ENCODE data around the gene PARK7.
"Not testable (repeated sequence)": the region's sequence is repeated elsewhere in the genome, so short reads cannot be mapped to it uniquely, and the experiment has no call there.

Gene PARK7

DNA sequence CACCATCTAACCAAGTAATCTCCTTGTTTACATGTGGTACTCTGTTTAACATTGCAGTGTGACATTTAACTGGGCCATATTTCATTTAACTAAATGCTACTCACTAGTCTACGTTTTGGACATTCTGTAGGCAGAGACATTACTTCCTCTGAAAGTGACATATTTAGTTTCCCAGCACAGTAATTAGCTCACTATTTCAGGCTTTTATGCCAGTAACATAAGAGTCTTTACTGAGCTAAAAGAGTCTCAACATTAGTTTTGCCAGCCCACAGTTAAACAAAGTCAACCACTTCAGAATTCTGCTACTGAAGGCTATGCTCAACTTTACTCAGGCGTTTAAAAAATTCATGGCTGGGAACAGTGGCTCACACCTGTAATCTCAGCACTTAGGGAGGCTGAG, 18.3 kb upstream of the PARK7 start:
- DNase-seq (ENCODE audit: low read depth), result no peak

DNA sequence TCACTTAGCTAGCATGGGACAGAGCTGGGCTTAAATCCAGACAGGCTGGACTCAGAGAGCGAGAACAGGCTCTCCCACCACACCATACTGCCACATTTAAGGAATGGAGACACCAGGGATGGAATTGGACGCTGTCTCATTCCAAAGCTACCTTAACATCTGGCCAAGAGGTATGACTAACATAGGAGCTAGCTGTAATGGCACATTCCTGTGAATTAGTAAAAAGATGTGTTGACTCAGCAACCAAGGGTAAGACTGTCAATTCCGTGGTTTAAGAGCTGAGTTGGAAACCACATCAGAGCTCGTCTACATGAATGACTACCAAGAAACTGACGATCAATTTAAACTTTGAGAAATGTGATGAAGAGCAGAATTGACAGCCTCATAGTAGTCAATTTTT, 12.6 kb upstream of the PARK7 start:
- DNase-seq (ENCODE audit: low read depth), result peak; percentile 81

DNA sequence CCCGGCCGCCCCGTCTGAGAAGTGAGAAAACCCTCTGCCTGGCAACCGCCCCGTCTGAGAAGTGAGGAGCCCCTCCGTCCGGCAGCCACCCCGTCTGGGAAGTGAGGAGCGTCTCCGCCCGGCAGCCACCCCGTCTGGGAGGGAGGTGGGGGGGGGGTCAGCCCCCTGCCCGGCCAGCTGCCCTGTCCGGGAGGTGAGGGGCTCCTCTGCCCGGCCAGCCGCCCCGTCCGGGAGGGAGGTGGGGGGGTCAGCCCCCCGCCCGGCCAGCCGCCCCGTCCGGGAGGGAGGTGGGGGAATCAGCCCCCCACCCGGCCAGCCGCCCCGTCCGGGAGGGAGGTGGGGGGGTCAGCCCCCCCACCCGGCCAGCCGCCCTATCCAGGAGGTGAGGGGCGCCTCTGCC, 8.7 kb upstream of the PARK7 start:
- DNase-seq (ENCODE audit: low read depth), result not testable (repeated sequence)

DNA sequence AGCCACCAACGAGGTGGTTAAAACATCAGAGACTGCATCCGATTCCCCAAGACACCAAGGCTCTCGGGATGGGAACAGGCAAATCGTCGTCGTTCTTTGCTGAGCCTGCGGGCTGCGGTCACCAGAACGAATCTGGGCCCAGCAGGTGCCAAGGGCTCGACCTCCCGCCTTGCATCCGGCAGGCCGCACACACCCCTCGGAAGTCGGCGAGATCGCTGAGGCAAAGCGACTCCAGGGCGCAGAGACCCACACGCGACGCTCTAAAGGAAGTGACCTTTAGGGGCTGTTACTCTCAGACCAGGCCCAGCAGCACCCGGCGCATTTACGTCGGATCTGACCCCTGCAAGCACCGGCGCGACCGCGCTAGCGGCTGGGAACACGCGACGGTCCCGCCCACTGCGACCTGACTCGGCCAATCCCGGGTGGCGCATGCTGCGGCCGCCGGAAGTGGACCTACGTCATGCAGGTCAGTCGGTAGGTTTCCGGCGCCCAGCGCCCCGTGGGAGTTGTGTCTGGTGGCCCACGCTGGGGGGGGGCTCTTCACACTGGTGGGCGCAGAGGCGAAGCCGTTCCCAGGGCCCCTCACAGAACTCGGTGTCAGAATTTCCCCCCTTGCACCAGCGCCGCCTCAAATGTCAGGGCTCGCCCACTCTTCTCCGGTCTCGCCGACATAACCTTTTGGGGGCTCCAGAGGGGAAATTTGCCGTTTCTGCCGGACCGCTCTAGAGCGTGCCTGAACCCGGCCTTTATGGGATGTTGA, 7.5 kb upstream of the PARK7 start:
- DNase-seq (ENCODE audit: low read depth), result peak; percentile 75

DNA sequence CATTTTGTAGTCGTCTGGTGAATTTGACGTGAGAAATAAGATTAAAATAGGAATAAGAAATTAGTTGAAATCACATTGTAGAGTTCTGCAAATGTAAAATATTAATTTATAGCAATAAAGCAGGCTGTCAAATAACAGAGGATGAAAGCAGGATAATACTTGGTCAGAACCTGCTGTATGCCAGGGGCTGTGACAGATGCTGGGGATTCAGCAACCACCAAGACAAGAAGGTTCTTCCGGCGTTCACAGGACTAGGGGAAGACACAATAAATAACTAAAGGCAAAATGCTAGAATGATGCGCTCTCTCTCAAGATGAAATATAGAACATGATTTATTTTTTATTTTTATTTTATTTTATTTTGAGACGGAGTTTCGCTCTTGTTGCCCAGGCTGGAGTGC, 6.8 kb upstream of the PARK7 start:
- DNase-seq (ENCODE audit: low read depth), result no peak

DNA sequence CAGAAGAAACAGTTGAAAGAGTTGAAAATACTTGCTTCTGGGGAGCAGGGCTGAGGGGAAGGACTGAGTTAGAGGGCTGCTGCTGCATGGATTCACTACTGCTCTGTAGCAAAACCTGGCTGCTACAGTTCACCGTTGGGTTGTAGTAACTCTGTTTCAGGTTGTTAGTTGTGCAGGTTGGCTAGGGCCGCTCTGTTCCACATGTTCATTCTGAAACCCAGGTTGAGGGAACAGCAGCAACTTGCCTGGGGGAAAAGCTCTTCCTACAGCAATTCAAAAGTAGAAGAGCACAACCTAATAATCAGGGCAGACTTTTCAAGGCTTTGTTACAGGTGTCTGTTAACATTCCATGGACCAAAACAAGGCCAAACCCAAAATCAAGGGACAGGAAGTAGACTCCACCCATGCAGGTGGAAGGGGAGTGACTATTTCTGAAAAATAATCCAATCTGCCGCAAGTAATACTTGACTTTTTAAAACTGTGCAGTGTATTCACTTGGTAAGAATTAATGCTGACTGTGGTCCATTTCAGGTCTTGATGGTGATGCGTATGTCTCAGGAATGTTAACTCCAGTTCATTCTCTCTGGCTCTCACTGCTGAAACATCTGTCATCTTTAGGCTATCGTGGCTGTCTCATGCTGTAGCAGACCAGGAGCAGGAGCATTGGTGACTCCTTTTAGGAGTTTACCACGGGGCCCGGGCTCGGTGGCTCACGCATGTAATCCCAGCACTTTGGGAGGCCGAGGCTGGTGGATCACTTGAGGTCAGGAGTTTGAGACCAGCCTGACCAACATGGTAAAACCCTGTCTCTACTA, 5.1 kb upstream of the PARK7 start:
- DNase-seq (ENCODE audit: low read depth), result peak; percentile 83

DNA sequence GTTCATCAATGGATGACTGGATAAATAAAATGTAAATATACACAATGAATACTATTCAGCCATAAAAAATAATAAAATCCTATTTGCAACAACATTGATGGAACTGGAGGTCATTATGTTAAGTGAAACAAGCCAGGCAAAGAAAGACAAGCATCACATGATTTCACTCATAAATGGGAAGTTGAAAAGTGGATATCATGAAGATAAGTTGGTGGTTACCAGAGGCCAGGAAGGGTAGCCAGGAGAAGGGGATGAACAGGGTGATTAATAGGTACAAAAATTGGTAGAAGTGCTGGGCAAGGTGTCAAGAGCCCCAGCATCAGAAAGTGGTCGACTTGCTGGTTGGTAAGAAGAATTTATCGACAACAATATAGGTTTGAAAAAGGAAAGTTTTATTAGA, 1.3 kb upstream of the PARK7 start:
- no peak for DNase-seq (ENCODE audit: low read depth)

DNA sequence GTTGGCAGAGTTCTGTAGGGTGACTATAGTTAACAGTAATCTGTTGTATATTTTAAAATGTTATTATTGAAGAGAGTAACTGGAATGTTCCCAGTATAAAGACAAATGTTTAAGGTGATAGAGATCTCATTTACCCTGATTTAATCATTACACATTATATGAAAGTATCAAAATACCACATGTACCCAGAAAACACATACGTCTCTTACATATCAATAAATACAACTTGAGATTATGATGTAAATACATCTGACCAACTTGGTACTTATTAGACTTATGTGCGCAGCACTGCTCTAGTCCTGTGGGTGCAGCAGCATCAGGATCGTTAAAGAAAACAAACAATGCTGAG, 670 bp upstream of the PARK7 start:
- DNase-seq (ENCODE audit: low read depth), result no peak

DNA sequence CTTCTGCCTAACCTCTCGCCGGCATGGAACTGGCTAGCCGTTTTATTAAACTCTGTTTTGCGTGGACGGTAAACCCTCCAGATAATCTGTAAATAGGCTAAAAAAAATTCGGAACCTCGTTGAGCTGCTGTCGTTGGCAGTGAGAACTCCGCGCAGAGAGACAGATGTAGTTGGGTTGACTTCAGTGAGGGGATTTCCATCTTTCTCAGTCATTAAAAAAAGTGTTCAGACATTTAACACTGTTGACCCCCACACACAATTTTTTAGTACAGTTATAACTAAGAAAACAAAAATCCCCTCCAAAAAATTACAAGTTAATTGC, 464 bp downstream of the PARK7 start:
- DNase-seq (ENCODE audit: low read depth), result no peak

DNA sequence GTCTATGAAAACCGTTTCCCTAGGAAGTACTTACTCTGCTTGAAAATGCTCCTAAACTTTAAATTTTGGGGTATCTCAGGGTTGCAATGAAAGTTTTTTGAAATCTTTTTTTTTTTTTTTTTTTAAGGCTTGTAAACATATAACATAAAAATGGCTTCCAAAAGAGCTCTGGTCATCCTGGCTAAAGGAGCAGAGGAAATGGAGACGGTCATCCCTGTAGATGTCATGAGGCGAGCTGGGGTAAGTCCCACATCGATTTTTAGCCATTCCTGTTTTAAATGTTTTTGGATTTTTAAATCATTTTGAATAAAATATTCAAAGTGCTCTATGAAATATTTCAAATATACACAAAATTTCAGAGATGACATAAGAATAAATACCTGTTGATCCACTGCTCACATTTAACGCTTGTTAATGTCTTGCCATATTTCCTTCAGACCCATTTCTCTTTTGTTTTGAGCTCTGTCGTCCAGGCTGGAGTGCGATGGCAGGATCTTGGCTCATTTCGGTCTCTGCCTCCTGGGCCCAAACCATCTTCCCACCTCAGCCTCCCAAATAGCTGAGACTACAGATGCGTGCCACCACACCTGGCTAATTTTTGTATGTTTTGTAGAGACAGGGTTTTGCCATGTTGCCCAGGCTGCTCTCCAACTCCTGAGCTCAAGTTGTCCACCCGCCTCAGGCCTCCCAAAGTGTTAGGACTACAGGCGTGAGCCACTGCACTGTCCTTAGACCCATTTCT, 1.3 kb downstream of the PARK7 start:
- DNase-seq (ENCODE audit: low read depth), result peak; percentile 12

DNA sequence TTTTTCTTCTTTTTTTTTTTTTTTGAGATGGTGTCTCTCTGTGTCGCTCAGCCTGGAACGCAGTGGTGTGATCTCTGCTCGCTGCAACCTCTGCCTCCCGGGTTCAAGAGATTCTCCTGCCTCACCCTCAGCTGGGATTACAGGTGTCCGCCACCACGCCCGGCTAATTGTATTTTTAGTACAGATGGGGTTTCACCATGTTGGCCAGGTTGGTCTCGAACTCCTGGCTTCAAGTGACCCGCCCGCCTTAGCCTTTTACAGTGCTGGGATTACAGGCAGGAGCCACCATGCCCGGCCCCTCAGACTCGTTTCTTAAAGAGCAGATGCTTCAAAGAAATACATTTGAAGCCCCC, 1.8 kb downstream of the PARK7 start:
- DNase-seq (ENCODE audit: low read depth), result not testable (repeated sequence)

DNA sequence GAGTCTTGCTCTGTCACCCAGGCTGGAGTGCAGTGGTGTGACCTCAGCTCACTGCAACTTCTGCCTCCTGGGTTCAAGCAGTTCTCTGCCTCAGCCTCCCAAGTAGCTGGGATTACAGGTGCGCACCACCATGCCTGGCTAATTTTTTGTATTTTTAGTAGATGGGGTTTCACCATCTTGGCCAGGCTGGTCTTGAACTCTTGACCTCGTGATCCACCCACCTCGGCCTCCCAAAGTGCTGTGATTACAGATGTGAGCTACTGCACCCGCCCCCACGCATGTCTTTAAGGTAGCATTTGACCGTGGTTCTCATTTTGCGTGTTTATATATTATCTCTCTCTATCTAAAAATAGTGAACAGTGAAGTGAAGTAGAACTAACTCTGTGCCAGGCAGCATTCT, 2.3 kb downstream of the PARK7 start:
- DNase-seq (ENCODE audit: low read depth), result not testable (repeated sequence)

DNA sequence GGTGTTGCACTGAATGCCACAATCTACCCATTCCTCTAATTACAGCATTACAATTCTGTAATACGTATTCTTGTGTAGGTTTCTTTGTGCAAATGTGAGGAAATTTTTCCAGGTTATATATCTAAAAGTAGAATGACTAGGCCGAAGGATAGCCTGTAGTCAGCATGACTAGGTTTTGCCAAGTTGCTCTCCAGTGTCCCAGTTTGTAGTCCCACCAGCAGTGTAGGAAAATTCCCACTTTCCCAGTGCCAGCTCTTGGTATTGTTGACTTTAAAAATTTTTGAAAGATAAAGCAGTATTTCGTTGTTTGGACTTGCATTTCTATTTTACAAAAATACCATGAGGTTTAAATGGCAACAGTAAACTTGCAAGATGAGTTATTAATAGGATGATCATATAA, 3.0 kb downstream of the PARK7 start:
- DNase-seq (ENCODE audit: low read depth), result no peak

DNA sequence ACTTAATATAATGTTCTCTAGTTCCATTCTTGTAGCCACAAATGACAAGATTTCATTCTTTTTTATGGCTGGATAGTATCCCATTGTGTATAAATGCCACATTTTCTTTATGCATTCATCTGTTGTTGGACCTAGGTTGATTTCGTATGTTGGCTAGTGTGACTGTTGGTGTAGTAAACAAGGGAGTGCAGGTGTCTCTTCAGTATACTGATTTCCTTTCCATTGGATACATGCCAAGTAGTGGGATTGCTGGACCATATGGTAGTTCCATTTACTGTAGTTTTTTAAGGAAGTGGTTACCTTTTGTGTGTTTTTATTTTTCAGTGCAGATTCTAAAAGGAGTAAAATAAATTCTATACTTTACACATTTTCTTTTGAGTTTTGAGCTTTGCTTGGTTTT, 5.7 kb downstream of the PARK7 start:
- no peak for DNase-seq (ENCODE audit: low read depth)

DNA sequence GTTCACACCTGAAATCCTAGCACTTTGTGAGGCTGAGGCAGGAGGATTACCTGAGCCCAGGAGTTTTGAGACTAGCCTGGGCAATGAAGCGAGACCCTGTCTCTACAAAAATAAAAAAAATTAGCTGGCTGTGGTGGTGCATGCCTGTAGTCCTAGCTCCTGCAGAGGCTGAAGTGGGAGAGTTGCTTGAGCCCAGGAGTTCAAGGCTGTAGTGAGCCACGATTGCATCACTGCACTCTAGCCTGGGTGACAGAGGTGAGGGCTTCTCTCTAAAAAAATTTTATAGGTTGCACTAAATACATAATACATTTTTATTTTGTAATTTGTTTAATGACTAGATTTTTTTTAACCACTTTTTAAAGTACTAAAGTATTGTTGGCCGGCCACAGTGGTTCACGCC, 6.1 kb downstream of the PARK7 start:
- no peak for DNase-seq (ENCODE audit: low read depth)

DNA sequence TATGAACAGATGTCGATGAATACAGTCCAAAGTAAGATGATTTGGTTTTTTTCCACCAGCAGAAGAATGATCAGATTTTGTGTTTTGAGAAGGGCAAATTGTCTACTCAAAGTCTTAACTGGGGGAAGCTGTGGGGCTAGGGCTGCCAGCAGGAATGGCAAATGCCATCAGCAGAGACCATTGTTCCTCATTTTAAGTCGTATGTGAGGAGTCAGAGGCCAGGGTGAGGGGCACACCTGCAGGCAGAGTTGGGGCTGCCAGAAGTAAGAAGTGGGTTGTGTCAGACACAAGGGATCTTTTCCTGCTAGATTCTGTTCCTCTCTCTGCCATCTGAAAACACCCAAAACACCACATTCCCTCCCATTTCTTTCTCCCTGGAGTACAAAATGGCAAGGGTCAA, 8.7 kb downstream of the PARK7 start:
- DNase-seq (ENCODE audit: low read depth), result no peak

DNA sequence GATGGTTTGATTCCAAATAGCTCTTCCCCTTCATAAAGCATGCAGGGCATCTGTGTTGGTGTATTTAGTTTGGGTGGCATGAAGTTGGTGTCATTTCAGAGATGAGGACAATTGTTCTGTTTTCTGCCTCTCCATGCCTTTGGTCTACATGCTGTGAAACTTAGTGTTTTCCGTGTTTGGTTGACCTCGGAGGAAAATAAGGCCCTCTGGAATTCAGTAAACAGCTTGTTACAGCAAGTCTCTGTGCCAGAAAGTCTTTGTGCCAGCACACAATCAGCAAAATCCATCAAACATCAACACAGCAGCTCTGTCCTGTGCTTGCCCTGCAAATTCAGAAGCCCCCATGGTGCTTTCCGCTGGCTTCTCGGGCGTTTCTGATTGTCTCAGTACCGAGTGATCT, 9.5 kb downstream of the PARK7 start:
- DNase-seq (ENCODE audit: low read depth), result no peak

DNA sequence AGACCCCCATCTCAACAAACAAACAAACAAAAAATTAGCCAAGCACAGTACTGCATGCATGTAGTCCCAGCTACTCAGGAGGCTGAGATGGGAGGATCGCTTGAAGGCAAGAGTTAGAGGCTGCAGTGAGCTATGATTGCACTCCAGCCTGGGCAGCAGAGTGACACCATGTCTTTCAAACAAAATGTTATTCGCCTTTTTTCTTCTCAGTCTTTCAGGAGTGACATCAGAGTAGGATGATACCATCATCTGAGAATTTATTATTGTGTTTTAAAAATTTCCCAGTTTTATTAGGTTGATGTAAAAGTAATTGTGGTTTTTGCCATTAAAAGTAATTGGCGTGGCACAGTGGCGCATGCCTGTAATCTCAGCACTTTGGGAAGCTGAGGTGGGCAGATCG, 10.8 kb downstream of the PARK7 start:
- DNase-seq (ENCODE audit: low read depth), result peak; percentile 15

DNA sequence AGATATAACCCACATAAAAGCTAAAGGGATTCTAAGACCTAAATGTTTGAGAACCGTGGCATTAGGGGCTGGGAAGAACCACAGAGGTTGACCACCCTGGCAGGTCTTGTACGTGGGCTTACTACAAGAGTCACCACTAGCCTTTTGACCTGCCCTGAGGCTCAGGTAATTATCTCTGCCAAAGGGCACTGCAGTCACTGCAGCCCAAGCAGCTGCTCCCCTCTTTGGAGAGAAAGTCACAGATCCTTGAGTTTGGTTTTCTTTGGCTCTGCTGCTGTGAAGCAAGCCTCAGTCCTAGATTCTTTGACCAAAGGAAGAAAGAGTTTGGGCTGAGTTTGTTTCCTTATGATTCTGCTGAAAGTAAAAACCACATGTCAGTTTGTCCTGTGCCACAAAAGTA, 11.6 kb downstream of the PARK7 start:
- no peak for DNase-seq (ENCODE audit: low read depth)

DNA sequence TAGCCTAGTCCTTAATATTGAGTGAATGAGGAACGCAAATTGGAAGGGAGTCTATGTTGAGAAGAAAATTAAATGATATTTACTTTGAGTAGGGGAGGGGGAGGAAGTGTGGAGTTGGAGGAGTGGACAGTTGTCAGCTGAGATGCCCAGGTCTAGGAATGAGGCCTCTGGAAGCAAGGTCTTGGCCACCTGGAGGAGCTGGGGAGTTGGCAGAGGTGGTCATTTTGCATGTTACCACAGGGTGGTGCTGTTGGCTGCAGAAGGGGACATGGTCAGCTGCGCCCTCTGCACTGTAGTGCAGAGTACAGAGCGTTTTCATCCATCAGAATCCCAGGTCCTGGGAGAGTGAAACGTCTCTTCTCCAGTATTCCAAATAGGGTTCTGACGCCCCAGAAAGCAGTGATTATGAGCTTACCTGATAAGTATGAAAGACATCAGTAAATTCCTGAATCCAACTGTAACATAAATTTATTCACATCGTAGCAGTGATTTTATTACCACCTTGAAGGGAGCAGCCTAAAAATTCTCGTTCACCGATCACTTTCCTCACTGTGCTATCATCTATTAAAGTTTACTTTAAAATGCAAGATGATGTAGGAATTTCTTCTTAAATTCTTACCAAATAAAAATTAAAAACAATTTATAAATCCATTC, 13.8 kb downstream of the PARK7 start:
- DNase-seq (ENCODE audit: low read depth), result peak; percentile 77

DNA sequence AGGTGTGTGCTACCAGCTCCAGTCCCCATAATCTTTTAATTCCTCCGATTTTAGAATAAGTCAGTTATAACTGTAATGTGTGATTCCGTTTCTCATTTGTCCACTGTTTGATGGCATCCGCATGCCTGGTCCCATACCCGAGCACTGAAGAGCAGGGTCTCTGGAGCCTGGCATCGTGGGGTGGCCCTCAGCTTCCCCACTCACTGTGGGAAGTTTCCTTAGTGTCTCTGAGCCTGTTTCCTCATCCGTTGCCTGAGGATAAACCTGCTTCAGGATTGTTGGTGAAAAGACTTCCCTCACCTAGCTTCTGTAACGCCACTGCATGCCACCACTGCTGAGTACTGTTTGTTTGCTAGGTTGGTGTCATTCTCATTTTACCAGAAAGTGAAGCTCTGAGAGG, 19.5 kb downstream of the PARK7 start:
- DNase-seq (ENCODE audit: low read depth), result no peak

DNA sequence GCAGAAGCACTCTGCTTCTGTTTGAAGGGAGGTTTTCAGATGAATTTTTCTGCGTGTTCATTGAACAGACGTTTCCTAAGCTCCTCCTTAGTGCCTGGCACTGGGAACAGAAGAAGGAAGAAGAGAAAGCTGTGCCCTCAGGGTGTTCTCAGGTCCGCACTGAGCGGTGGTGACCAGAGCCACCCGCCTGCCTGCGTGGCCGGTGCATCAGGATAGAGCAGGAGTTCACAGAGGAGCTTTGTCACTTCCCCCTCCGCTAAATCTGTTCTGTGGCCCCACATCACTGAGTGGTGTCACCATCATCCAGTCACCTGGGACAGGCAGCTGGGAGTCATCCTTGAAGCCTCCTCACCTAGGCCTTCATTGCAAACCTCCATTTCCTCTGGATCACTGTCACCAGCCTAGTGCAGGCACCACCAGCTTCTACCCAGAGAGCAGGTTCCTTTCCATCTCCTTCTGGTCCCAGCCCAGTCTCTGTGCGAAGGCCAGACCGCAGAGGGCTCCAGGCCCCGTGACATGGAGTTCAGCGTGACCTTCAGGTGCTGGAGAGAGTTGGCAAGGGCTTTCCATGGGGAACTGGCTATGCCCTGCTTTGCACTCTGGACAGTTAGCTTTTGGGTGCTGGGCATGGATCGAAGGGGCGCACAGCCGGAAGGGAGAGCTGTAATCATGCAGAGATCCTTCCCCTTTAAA, 21.7 kb downstream of the PARK7 start:
- no peak for DNase-seq (ENCODE audit: low read depth)
